Chondrocyte (in vitro differentiated cells): ENCODE data around the gene ADAM15. TPM values are rescaled to one million over a fixed set of nuclear protein-coding genes. Genes with fewer than 3 reads are reported as not detected.

Experiments
- DNase-seq: peaks from one replicate; pipeline ENCODE4 v3.0.0; 2021; ENCODE audit warnings: mixed read lengths, low spot score
- H3K27ac Mint-ChIP-seq: one replicate; pipeline ENCODE4 v1.8.0; 2021; ENCODE audit warnings: mild to moderate bottlenecking, moderate library complexity, mixed read lengths; ENCODE audit not compliant: unreplicated experiment
- H3K27me3 Mint-ChIP-seq: 2 replicates; pipeline ENCODE4 v1.8.0; 2021; ENCODE audit warnings: low read depth, mixed read lengths
- H3K36me3 Mint-ChIP-seq: 2 replicates; pipeline ENCODE4 v1.8.0; 2021; ENCODE audit warnings: low read depth, mixed read lengths
- H3K4me1 Mint-ChIP-seq: 2 replicates; pipeline ENCODE4 v1.8.0; 2021; ENCODE audit warnings: low read depth, mild to moderate bottlenecking, mixed read lengths
- H3K4me3 Mint-ChIP-seq: one replicate; pipeline ENCODE4 v1.8.0; 2021; ENCODE audit warnings: mild to moderate bottlenecking, moderate library complexity, mixed read lengths; ENCODE audit not compliant: unreplicated experiment
- H3K9me3 Mint-ChIP-seq: 2 replicates; pipeline ENCODE4 v1.8.0; 2021; ENCODE audit warnings: low read depth, mixed read lengths
- total RNA-seq: library from RNA; stranded (reverse); gene quantifications from 3 replicates; pipeline ENCODE4 v1.2.1, GENCODE V29; 2021
- TF ChIP-seq, protein P1 (sequence below): fragments of 200-600 bp; sonication (generic); IDR thresholded peaks from 2 replicates; pipeline ENCODE4 v1.5.0; 2021; ENCODE audit warnings: antibody characterized with exemption, mild to moderate bottlenecking, moderate library complexity

Gene ADAM15
- total RNA-seq, 1 donor from 2014 or later: 73.7 TPM

DNA sequence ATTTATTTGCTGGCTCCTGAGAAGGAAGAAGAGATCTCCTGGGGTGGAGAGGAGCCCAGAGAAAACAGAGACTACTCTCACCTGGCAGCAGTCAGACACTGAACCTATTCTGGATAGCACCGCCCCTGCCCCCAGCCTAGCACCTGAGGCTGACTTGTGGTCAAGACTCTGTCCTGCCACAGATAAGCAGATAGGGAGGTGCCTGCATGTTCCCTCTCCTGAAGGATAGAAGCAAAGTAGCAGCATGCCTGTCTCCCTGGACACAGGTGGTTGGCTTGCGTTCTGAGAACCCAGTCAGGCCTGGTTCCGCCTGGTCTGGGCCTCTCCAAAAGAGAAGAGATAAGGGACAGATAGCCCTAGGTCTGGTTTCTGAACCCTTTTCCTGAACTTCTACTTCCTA lies 26.2 kb downstream of the ADAM15 start:
- H3K4me1 Mint-ChIP-seq: peaks cover 23% of the 10 kb centered on the region
- H3K27me3 Mint-ChIP-seq: peaks cover 16% of the 10 kb centered on the region
- no peak overlapping the region for H3K4me3 Mint-ChIP-seq
- H3K36me3 Mint-ChIP-seq: peaks cover 5% of the 10 kb centered on the region
- H3K9me3 Mint-ChIP-seq: no peaks in the 10 kb centered on the region
- no peak overlapping the region for H3K27ac Mint-ChIP-seq
- TF ChIP-seq, protein P1, sequence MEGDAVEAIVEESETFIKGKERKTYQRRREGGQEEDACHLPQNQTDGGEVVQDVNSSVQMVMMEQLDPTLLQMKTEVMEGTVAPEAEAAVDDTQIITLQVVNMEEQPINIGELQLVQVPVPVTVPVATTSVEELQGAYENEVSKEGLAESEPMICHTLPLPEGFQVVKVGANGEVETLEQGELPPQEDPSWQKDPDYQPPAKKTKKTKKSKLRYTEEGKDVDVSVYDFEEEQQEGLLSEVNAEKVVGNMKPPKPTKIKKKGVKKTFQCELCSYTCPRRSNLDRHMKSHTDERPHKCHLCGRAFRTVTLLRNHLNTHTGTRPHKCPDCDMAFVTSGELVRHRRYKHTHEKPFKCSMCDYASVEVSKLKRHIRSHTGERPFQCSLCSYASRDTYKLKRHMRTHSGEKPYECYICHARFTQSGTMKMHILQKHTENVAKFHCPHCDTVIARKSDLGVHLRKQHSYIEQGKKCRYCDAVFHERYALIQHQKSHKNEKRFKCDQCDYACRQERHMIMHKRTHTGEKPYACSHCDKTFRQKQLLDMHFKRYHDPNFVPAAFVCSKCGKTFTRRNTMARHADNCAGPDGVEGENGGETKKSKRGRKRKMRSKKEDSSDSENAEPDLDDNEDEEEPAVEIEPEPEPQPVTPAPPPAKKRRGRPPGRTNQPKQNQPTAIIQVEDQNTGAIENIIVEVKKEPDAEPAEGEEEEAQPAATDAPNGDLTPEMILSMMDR: no peak
- DNase-seq: no peak

DNA sequence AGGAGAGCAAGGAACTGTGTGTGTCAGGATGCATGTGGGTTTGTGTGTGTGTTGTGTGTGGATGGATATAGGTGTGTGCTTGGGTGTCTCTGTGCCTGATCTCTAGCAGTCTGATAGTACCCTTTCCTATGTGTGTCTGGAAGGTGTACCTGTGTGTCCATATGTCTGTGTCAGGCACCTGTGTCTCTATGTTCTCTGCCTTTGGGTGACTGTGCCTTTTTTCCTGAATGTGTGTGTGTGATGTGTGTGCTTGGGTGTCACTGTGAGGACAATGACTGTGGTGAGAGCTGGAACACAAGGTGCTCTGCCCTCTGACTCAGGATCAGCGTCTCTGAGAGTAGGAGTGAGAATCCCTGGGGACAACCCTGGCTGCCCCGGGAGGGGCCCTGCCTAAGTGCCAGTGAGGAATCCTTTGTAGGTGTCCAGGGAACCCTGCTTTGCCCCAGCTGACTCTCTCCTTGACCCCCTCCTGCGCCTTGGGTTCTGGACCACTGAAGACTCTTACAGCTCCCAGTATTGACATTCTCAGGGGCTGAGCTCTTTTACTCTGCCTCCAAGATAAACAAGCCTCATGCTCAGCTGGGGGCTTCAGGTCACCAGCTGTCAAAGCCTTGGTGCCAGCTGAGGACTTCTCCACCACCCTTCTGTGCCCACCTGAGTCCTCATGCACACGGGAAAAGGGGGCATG lies 26.8 kb downstream of the ADAM15 start:
- Mint-ChIP-seq H3K27me3 (peaks cover 20% of the 10 kb centered on the region), H3K36me3 (peaks cover 5% of the 10 kb centered on the region), H3K9me3 (no peaks in the 10 kb centered on the region), H3K4me1 (peaks cover 25% of the 10 kb centered on the region), H3K27ac (no peak overlapping the region), H3K4me3 (peak overlapping the region; percentile 52)
- no peak for DNase-seq
- TF ChIP-seq, protein P1: no peak

DNA sequence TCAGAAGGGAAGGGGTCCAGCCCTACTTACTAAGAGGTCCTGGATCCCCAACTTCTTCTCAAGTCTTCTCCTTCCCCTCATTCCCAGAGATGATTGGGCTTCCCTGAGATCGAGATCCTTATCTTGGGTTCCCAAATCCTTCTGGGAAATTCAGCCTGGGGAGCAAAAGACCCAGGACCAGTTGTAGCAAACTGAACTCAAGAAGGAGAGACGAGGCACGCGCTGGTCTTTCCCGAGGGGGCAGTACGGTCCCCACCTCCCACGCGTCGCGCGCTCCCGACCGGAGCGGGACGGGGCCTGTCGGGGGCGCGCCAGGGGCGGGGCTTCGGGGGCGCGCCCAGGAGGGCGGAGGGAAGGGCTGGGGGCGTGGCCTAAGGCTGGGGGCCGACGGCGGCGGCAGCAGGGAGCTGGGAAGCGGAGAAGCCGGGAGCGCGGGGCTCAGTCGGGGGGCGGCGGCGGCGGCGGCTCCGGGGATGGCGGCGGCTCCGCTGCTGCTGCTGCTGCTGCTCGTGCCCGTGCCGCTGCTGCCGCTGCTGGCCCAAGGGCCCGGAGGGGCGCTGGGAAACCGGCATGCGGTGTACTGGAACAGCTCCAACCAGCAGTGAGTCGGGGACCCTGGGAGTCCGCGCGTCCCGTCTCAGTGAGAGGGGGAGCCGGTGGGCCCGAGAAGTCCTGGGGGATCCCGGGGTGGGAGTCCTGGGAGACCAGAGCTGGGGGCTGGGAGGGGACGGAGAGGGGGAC lies 27.5 kb downstream of the ADAM15 start, which contains the start of gene EFNA3:
Gene EFNA3 (plus strand): TSS at position 369 of the 741 bp plus-strand sequence. CDS start 105 bp downstream, at position 474.
- H3K9me3 Mint-ChIP-seq: no peaks in the 10 kb centered on the region
- no peak within 1 kb of the TSS for H3K27ac Mint-ChIP-seq

DNA sequence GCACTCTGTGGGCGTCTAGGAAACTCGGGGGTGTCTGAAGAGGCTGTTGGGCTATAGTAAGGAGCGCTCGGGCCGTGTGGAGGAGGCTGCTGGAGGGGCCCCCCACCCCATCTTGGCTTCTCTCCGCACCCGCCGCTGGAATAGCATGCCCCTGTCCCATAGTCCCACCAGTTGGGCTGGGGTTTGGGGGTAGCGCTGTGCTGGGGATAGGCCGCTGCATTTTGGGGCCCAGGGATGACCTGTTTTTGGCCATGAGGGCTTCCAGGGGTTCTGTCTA lies 28.0 kb downstream of the ADAM15 start:
- Mint-ChIP-seq H3K27me3 (peaks cover 24% of the 10 kb centered on the region), H3K27ac (no peak overlapping the region)

More for the DNA sequence above, 27.5 kb downstream of the ADAM15 start, which contains the start of gene EFNA3:
- peak; percentile 92 for DNase-seq
- TF ChIP-seq, protein P1: no peak
- Mint-ChIP-seq H3K27me3 (peaks cover 22% of the 10 kb centered on the region), H3K4me1 (peaks cover 25% of the 10 kb centered on the region), H3K36me3 (peaks cover 5% of the 10 kb centered on the region), H3K4me3 (peak within 1 kb of the TSS; percentile 66)

More for the DNA sequence above, 28.0 kb downstream of the ADAM15 start:
- Mint-ChIP-seq H3K9me3 (no peaks in the 10 kb centered on the region), H3K4me1 (peaks cover 28% of the 10 kb centered on the region), H3K36me3 (peaks cover 5% of the 10 kb centered on the region), H3K4me3 (peak overlapping the region; percentile 66)
- DNase-seq: no peak
- TF ChIP-seq, protein P1: no peak
